ENCODE data around the gene SMYD3. TPM values are rescaled to one million over a fixed set of nuclear protein-coding genes. Genes with fewer than 3 reads are reported as not detected.

The SMYD3 gene
- total RNA-seq, 1 experiment from 2014 or later: 33.4 TPM

DNA sequence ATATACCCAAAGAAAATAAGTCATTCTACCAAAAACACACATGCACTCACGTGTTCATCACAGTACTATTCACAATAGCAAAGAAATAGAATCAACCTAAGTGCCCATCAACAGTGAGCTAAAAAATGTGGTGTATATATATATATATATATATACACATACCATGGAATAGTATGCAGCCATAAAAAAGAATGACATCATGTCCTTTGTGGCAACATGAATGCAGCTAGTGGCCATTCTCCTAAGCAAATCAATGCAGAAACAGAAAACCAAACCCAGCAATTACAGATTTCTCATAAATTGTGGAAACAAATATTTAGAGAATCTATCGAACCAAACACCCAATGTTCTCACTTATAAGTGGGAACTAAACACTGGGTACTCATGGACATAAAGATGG lies 585.7 kb downstream of the SMYD3 start:
- in situ Hi-C loops (cut with HindIII; ENCODE audit: low pct_unique_long_range_greater_than_20kb, low sequenced_read_pairs): no loop called here
- DNase-seq (ENCODE audit: low read depth, low spot score): no peak

DNA sequence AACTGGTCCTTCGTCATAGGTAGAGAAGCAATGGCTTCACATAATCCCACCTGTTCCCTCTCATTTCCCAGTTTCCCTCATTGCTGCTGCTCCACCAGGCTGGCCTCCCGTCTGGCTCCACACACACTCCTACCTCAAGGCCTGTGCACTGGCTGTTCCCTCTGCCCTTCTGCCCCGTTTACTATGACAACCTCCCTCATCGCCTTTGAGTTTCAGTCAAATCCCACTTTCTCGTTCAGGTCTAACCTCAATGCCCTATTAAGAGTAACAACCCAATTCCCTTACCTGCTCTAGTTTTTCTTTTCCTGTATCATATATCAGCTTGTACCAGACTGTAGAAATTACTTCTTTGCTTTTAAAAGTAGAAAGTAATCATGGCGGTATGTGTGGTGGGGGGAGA lies 589.7 kb downstream of the SMYD3 start:
- no peak for DNase-seq (ENCODE audit: low read depth, low spot score)
- in situ Hi-C loops (cut with HindIII; ENCODE audit: low pct_unique_long_range_greater_than_20kb, low sequenced_read_pairs): no loop called here

DNA sequence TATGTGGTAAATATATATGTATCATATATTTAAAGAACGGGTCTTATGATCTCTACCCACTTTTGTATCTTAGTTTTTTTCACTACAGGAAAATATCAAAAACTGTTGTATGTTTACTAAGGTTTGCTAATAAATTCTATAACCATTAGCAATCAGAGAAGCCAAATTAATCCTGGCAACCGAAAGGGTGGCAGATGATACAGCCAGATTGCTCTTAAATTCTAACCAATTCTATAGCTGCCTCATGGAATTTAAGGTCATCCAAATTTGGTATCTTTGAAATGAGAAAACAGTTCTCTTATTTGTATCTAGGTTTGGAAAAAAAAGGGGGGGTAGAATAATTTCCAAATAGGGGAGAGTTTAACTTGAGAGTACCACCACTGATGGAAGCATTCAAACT lies 591.2 kb downstream of the SMYD3 start:
- in situ Hi-C loops (cut with HindIII; ENCODE audit: low pct_unique_long_range_greater_than_20kb, low sequenced_read_pairs): no loop called here

DNA sequence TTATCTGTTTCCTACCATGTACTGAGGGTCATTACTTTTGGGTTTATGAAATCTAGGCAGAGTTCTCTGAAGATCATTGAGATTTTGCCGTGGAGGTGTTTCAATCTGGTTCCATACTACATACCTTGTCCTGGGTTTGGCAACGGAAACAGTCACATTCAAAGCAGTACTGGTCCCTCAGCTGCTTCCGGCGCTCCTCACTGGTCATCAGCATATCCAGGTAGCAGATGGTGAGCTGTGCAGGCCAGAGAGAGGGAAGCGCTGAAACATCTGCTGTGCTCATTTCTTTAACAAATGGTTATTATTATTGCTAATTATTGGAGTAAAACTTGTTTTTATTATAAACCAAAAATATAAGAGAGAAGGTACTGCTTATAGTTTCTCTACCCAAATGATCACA lies 591.7 kb downstream of the SMYD3 start:
- in situ Hi-C loops (cut with HindIII; ENCODE audit: low pct_unique_long_range_greater_than_20kb, low sequenced_read_pairs): no loop called here
- DNase-seq (ENCODE audit: low read depth, low spot score): no peak

More for the DNA sequence above, 591.2 kb downstream of the SMYD3 start:
- no peak for DNase-seq (ENCODE audit: low read depth, low spot score)

DNA sequence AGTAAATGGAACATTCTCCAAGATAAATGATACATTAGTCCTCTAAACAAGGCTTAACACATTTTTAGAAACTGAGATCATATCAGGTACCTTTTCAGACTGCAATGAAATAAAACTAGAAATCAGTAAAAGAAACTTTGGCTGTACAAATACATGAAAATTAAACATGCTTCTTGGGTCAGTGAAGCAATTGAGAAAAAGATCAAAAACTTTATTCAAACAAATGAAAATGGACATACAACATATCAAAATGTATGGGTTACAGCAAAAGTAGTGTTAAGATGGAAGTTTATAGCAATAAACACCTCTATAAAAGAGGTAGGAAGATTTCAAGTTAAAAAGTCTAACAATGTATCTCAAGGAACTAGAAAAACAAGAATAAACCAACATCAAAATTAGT lies 598.5 kb downstream of the SMYD3 start:
- in situ Hi-C loops (cut with HindIII; ENCODE audit: low pct_unique_long_range_greater_than_20kb, low sequenced_read_pairs): no loop called here
- no peak for DNase-seq (ENCODE audit: low read depth, low spot score)

DNA sequence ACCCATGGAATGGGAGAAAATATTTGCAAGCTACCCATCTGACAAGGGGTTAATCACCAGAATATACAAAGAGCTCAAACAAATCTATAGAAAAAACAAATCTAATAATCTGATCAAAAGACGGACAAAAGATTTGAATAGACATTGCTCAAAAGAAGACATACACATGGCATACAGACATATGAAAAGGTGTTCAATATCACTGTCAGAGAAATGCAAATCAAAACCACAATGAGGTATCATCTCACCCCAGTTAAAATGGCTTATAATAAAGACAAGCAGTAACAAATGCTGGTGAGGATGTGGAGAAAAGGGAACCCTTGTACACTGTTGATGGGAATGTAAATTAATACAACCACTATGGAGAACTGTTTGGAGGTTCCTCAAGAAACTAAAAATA lies 600.9 kb downstream of the SMYD3 start:
- in situ Hi-C loops (cut with HindIII; ENCODE audit: low pct_unique_long_range_greater_than_20kb, low sequenced_read_pairs): no loop called here
- no peak for DNase-seq (ENCODE audit: low read depth, low spot score)

DNA sequence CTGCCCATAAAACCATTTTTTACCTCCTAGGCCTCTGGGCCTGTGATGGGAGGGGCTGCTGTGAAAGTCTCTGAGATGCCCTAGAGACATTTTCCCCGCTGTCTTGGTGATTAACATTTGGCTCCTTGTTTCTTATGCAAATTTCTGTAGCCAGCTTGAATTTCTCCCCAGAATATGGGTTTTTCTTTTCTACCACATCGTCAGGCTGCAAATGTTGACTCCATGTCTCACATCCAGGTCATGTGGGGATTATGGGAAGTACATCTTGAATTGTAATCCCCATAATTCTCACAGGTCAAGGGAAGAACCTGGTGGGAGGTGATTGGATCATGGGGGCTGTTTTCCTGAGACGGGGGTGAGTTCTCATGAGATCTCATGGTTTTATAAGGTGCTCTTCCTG lies 603.2 kb downstream of the SMYD3 start:
- in situ Hi-C loops (cut with HindIII; ENCODE audit: low pct_unique_long_range_greater_than_20kb, low sequenced_read_pairs): no loop called here
- no peak for DNase-seq (ENCODE audit: low read depth, low spot score)

DNA sequence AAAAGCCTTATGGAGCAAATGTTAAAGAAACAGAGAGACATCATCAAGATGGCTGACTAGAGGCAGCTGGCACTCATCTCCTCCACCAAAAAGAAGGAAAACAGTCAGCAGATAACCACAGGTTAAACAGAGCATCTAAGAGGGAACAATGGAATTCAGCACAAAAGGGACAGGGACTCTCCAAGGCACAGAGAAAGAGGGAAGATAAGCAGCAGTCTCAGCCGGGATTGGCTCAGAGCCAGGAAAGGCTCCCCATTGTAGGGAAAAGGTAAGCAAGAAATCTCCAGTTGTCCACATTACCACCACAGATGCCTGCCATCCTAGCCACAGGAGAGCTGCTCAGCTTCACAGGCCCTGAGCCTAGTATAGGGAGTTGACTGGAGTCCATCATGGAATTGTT lies 605.5 kb downstream of the SMYD3 start:
- DNase-seq (ENCODE audit: low read depth, low spot score): no peak
- in situ Hi-C loops (cut with HindIII; ENCODE audit: low pct_unique_long_range_greater_than_20kb, low sequenced_read_pairs): no loop called here

DNA sequence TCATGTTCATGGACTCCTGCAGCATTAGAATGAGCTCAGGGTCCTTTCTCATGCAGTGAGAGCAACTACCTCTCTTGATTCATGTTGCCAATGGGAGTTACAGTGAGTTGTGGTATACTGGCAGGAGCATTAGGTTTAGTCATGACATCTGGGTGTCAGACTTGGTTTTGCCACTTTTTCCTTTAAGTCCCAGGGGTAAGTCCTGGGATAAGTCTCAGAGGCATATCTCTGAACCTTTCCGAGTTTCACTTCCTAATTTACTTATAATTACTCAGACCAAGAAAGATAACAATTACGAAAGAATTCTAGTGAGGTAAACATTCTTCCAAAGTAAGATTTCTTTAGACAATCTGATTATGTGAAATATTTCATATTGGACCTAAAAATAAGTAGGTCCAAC lies 606.0 kb downstream of the SMYD3 start:
- in situ Hi-C loops (cut with HindIII; ENCODE audit: low pct_unique_long_range_greater_than_20kb, low sequenced_read_pairs): no loop called here
- no peak for DNase-seq (ENCODE audit: low read depth, low spot score)

DNA sequence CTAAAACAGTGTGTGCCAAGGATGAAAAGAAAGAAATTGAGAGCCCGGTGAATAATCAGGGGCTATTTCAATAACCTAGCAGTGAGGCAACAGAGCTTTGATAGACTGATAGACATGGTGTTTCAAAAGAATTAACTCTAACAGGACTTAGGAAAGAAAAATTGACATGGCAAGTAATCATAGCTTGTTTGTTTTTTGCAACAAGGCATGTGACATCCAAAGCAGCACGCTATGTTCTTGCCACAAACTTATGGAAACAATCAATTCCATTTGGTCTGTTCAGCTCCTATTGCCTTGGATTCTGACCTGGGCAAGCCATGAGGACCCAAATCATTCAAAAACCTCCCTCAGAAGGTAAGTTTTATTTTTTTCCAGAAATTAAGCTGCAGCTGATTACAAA lies 608.5 kb downstream of the SMYD3 start:
- in situ Hi-C loops (cut with HindIII; ENCODE audit: low pct_unique_long_range_greater_than_20kb, low sequenced_read_pairs): no loop called here
- no peak for DNase-seq (ENCODE audit: low read depth, low spot score)

DNA sequence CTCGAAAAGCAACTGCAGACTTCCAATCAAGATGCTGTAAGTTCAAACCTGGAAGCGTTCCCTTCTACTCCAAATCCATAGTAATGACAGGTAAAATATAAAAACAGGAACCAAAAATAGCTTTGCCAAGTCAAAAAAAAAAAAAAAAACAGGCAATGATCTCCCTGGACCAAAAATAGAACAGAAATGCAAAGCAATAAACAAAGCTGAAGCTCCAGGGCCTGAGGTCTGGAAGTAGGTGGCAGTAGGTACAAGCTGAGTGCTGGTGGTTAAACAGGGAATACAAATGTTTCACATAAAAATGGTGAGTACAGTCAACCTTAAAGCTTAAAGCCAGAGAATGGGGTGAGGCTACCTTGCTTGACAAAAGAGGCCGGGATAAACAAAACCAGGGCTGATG lies 610.8 kb downstream of the SMYD3 start:
- DNase-seq (ENCODE audit: low read depth, low spot score): no peak
- in situ Hi-C loops (cut with HindIII; ENCODE audit: low pct_unique_long_range_greater_than_20kb, low sequenced_read_pairs): no loop called here

DNA sequence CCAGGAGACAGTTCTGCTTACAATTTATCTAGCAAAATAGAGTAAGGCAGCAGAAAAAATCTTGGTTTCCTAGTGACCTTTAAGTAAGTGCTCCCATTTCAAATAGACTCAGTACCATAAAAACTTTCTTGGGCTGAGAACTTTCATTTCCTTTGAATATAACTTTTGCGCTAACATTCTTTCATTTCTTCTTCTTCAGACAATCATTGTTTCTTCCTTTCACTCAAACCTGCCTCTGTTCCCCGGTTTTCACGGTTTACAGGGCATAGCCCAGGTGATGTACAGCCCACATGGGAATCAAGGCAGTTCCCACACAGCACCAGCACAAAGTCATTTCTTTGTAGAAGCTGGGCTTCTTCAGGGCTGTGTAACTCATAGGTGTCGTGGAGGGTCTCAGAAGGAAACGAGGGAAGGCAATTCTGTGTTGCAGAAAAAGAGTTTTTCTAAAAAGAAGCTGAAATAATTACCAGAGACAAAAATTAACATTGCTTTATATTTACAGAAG lies 611.6 kb downstream of the SMYD3 start:
- in situ Hi-C loops (cut with HindIII; ENCODE audit: low pct_unique_long_range_greater_than_20kb, low sequenced_read_pairs): no loop called here
- no peak for DNase-seq (ENCODE audit: low read depth, low spot score)

DNA sequence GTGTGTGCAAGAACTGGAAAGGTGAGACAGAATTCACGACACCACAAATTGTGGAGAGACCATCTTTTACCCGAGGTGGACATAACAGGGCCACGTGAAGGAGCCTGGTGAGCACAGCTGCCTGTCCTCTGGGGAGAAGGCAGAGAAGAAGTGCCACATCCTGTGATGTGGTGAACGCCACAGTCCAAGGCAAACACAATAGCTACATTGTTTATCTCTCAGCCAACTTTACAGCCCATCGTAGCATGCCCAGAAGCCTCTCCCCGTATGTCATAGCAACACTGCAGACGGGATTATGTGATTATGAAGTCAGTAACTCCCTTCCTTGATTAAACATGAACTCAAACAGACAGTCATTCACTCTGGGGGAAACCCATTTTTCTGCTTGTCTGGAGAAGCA lies 612.2 kb downstream of the SMYD3 start:
- peak; percentile 87 for DNase-seq (ENCODE audit: low read depth, low spot score)
- in situ Hi-C loops (cut with HindIII; ENCODE audit: low pct_unique_long_range_greater_than_20kb, low sequenced_read_pairs): no loop called here

DNA sequence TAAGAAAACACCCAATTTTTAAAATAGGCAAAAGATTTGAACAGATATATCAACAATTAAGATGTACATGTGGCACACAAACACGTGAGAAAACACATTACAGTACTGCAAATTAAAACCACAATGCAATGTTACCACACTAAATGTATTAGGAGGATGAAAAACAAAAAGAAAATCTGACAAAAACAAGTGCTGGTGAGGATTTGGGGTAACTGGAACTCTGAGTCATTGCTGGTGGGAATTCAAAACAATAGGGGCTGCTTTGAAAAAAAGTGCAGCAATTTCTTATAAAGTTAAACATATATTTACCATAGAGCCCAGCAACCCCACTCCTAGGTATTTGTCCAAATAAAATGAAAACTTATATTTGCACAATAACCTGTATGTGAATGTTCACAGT lies 614.1 kb downstream of the SMYD3 start:
- DNase-seq (ENCODE audit: low read depth, low spot score): no peak
- in situ Hi-C loops (cut with HindIII; ENCODE audit: low pct_unique_long_range_greater_than_20kb, low sequenced_read_pairs): no loop called here

DNA sequence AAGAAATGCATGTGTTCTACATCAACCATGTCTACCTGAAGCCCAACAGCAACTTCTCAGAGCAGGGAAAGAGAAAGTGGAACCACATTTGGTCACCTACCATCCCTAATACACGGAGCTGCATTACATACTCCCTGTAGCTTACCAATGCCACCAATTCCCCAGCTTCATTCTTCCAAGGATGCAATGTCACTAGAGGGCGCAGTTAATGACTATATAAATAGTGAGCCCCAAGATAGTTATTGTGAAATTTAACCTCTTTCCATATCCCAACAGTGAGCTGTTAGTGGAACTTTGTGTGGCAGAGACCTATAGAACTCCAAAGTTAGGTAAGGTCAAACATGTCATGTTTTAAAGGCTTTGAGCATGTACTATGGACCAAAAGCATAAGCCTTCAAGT lies 618.3 kb downstream of the SMYD3 start:
- DNase-seq (ENCODE audit: low read depth, low spot score): peak; percentile 79
- in situ Hi-C loops (cut with HindIII; ENCODE audit: low pct_unique_long_range_greater_than_20kb, low sequenced_read_pairs): no loop called here

DNA sequence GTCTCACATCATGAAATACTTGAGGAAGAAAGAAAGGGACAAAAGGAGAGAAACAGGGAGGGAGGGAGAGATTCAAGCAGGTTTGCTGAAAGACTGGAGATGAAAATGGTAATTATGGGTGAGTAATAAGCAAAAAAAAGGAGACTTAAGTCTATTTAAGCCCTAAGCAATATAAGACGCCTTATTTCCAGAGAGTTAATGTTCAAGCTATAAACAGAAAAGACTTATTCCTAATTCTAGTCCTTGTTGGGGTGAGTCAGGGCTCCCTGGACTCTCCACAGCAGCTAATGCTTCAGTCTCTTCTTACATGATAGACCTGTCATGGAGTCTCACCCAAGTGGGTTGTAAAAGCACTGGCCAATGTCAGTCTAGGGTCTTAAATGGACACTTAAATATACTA lies 619.2 kb downstream of the SMYD3 start:
- DNase-seq (ENCODE audit: low read depth, low spot score): no peak
- in situ Hi-C loops (cut with HindIII; ENCODE audit: low pct_unique_long_range_greater_than_20kb, low sequenced_read_pairs): no loop called here

DNA sequence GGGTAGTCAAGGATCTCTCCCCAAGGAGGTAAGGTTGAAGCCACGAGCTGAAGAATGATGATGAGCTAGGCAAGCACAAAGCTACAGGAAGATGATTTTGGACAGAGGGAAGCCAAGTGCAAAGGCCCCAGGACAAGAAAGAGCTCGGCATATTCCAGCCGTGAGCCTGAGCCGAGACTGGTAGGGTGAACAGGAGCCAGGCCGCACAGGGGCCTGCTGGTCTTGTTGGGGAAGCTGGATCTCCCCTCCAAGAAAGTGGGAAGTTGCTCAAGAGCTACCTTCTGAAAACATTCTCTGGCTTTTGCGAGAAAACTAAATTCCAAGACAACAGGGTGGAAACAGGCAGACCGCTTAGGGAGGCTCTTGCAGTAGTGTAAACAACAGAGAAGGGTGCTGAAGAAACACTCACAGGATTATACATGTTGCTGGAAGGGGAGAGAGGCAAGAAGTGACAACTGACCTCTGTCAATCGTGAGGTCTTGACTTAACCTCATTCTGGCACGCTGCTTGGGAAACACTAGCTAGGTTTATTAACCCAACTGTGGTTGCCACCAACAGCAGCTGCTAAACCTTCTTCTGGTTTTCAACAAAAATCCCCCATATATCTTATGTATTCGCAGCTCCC lies 625.2 kb downstream of the SMYD3 start:
- no peak for DNase-seq (ENCODE audit: low read depth, low spot score)
- in situ Hi-C loops (cut with HindIII; ENCODE audit: low pct_unique_long_range_greater_than_20kb, low sequenced_read_pairs): no loop called here

DNA sequence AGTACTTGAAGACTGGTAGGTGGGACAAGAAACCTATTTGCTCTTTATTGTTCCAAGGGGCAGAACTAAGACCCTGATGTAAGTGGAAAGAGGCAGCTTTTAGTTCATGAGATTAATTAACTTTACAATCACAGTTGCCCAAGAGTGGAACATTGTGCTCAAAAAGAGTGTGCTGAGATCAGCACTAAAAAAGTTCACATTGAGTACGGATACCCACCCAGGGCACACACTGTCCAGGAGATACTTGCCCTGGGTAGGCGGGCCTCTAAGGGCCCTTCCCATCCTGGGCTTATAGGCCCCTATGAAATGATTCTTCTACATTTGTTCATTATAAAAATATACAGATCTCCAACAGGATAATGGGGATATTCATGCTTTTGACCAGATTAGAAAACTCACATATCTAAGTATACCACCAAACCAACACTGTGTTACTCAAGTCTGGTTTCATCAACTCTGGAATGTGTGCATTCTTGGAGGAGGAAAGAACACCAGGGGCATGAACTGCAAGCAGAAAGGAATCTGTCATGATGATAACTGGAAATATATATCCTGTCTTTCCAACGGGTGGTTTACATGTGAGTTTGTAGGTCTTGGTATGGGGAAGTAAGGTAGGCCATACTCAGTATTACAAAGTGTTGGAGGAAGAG lies 626.2 kb downstream of the SMYD3 start:
- DNase-seq (ENCODE audit: low read depth, low spot score): no peak
- in situ Hi-C loops (cut with HindIII; ENCODE audit: low pct_unique_long_range_greater_than_20kb, low sequenced_read_pairs): no loop called here

DNA sequence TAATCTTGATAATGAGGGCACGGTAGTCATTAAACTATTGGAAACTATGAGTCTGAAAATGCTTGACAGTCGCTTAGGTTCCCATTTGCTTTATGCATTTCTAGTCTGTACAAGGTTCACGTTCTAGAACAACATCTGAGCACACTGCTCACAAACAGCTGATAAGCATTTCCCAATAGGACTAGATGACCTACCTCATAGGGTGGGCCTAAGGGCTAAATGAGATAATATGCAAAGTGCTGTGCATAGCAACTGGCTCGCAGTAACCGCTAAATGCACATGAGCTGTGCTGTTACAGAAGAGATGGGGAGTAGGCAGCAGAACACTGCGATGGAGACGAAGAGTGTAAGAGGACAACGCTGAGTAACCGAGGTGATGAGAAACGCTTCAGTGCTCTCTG lies 628.0 kb downstream of the SMYD3 start:
- no peak for DNase-seq (ENCODE audit: low read depth, low spot score)
- in situ Hi-C loops (cut with HindIII; ENCODE audit: low pct_unique_long_range_greater_than_20kb, low sequenced_read_pairs): no loop called here
